ENCODE results near the gene ST3GAL5.

DNA sequence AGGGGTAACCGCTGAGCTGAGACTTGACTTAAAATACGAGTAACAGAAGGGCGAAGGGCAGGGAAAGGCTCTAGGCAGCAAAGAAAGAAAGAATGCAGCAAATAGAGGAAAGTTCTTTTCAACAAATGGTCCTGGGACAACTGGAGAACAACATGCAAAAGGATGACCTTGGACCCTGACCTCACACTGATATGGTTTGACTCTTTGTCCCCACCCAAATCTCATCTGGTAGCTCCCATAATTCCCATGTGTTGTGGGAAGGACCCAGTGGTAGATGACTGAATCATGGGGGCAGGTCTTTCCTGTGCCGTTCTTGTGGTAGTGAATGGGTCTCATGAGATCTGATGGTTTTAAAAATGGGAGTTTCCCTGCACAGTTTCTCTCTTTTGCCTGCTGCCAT, 33.9 kb downstream of the ST3GAL5 start:
- TF ChIP-seq, protein P1, sequence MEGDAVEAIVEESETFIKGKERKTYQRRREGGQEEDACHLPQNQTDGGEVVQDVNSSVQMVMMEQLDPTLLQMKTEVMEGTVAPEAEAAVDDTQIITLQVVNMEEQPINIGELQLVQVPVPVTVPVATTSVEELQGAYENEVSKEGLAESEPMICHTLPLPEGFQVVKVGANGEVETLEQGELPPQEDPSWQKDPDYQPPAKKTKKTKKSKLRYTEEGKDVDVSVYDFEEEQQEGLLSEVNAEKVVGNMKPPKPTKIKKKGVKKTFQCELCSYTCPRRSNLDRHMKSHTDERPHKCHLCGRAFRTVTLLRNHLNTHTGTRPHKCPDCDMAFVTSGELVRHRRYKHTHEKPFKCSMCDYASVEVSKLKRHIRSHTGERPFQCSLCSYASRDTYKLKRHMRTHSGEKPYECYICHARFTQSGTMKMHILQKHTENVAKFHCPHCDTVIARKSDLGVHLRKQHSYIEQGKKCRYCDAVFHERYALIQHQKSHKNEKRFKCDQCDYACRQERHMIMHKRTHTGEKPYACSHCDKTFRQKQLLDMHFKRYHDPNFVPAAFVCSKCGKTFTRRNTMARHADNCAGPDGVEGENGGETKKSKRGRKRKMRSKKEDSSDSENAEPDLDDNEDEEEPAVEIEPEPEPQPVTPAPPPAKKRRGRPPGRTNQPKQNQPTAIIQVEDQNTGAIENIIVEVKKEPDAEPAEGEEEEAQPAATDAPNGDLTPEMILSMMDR (IDR thresholded peaks at IDR 0.05): no peak
- no peak for TF ChIP-seq POLR2A (IDR thresholded peaks at IDR 0.05)

All from sigmoid colon (tissue), 3 donors.